ENCODE measurements around the gene BMPR1B.

Gene BMPR1B

GRCh38 chr4:94934864-94935263 lies 177.1 kb downstream of the BMPR1B start:
- Histone ChIP-seq H3K4me1 (ENCODE audit: control insufficient read depth, low read depth, low read length) (peaks cover 10% of the 10 kb centered on the region), H3K27me3 (ENCODE audit: control insufficient read depth, insufficient read depth, low read length) (no peaks in the 10 kb centered on the region), H3K27ac (ENCODE audit: low read length) (no peak overlapping the region), H3K9ac (ENCODE audit: low read length) (no peak overlapping the region), H3K4me3 (ENCODE audit: low read length) (no peak overlapping the region), H3K36me3 (ENCODE audit: control insufficient read depth, low read depth, low read length) (no peaks in the 10 kb centered on the region), H3K9me3 (ENCODE audit: control insufficient read depth, low read depth, low read length) (no peaks in the 10 kb centered on the region)

GRCh38 chr4:94936854-94937253 lies 179.1 kb downstream of the BMPR1B start:
- Histone ChIP-seq H3K9me3 (ENCODE audit: control insufficient read depth, low read depth, low read length) (no peaks in the 10 kb centered on the region), H3K4me1 (ENCODE audit: control insufficient read depth, low read depth, low read length) (peaks cover 12% of the 10 kb centered on the region), H3K27me3 (ENCODE audit: control insufficient read depth, insufficient read depth, low read length) (no peaks in the 10 kb centered on the region), H3K4me3 (ENCODE audit: low read length) (no peak overlapping the region), H3K9ac (ENCODE audit: low read length) (no peak overlapping the region), H3K36me3 (ENCODE audit: control insufficient read depth, low read depth, low read length) (no peaks in the 10 kb centered on the region), H3K27ac (ENCODE audit: low read length) (no peak overlapping the region)

GRCh38 chr4:94939791-94940519 lies 182.2 kb downstream of the BMPR1B start:
- Histone ChIP-seq H3K4me1 (ENCODE audit: control insufficient read depth, low read depth, low read length) (peaks cover 12% of the 10 kb centered on the region), H3K9ac (ENCODE audit: low read length) (no peak overlapping the region), H3K4me3 (ENCODE audit: low read length) (no peak overlapping the region), H3K9me3 (ENCODE audit: control insufficient read depth, low read depth, low read length) (no peaks in the 10 kb centered on the region), H3K27me3 (ENCODE audit: control insufficient read depth, insufficient read depth, low read length) (no peaks in the 10 kb centered on the region), H3K36me3 (ENCODE audit: control insufficient read depth, low read depth, low read length) (no peaks in the 10 kb centered on the region), H3K27ac (ENCODE audit: low read length) (no peak overlapping the region)

GRCh38 chr4:94940520-94940908 lies 182.8 kb downstream of the BMPR1B start:
- H3K27ac ChIP-seq (ENCODE audit: low read length), result no peak overlapping the region
- no peaks in the 10 kb centered on the region for H3K27me3 ChIP-seq (ENCODE audit: control insufficient read depth, insufficient read depth, low read length)
- H3K9ac ChIP-seq (ENCODE audit: low read length), result no peak overlapping the region
- H3K36me3 ChIP-seq (ENCODE audit: control insufficient read depth, low read depth, low read length), result no peaks in the 10 kb centered on the region
- no peak overlapping the region for H3K4me3 ChIP-seq (ENCODE audit: low read length)
- peaks cover 12% of the 10 kb centered on the region for H3K4me1 ChIP-seq (ENCODE audit: control insufficient read depth, low read depth, low read length)
- H3K9me3 ChIP-seq (ENCODE audit: control insufficient read depth, low read depth, low read length), result no peaks in the 10 kb centered on the region

- Histone ChIP-seq H3K27ac (ENCODE audit: low read length) (no peak overlapping the region), H3K9ac (ENCODE audit: low read length) (no peak overlapping the region), H3K27me3 (ENCODE audit: control insufficient read depth, insufficient read depth, low read length) (no peaks in the 10 kb centered on the region), H3K4me3 (ENCODE audit: low read length) (no peak overlapping the region), H3K9me3 (ENCODE audit: control insufficient read depth, low read depth, low read length) (no peaks in the 10 kb centered on the region), H3K36me3 (ENCODE audit: control insufficient read depth, low read depth, low read length) (no peaks in the 10 kb centered on the region), H3K4me1 (ENCODE audit: control insufficient read depth, low read depth, low read length) (peaks cover 12% of the 10 kb centered on the region)
Observed at GRCh38 chr4:94941706-94942105, 184.0 kb downstream of the BMPR1B start.

- Histone ChIP-seq H3K4me1 (ENCODE audit: control insufficient read depth, low read depth, low read length) (peaks cover 8% of the 10 kb centered on the region), H3K4me3 (ENCODE audit: low read length) (no peak overlapping the region), H3K9ac (ENCODE audit: low read length) (no peak overlapping the region), H3K27me3 (ENCODE audit: control insufficient read depth, insufficient read depth, low read length) (no peaks in the 10 kb centered on the region), H3K27ac (ENCODE audit: low read length) (no peak overlapping the region), H3K9me3 (ENCODE audit: control insufficient read depth, low read depth, low read length) (no peaks in the 10 kb centered on the region), H3K36me3 (ENCODE audit: control insufficient read depth, low read depth, low read length) (no peaks in the 10 kb centered on the region)
Observed at GRCh38 chr4:94944726-94945125, 187.0 kb downstream of the BMPR1B start.

GRCh38 chr4:94947681-94948108 lies 189.9 kb downstream of the BMPR1B start:
- Histone ChIP-seq H3K27ac (ENCODE audit: low read length) (no peak overlapping the region), H3K27me3 (ENCODE audit: control insufficient read depth, insufficient read depth, low read length) (no peaks in the 10 kb centered on the region), H3K36me3 (ENCODE audit: control insufficient read depth, low read depth, low read length) (no peaks in the 10 kb centered on the region), H3K4me1 (ENCODE audit: control insufficient read depth, low read depth, low read length) (no peaks in the 10 kb centered on the region), H3K4me3 (ENCODE audit: low read length) (no peak overlapping the region), H3K9me3 (ENCODE audit: control insufficient read depth, low read depth, low read length) (no peaks in the 10 kb centered on the region), H3K9ac (ENCODE audit: low read length) (no peak overlapping the region)

GRCh38 chr4:94954251-94954650 lies 196.5 kb downstream of the BMPR1B start:
- Histone ChIP-seq H3K27me3 (ENCODE audit: control insufficient read depth, insufficient read depth, low read length) (no peaks in the 10 kb centered on the region), H3K9me3 (ENCODE audit: control insufficient read depth, low read depth, low read length) (no peaks in the 10 kb centered on the region), H3K36me3 (ENCODE audit: control insufficient read depth, low read depth, low read length) (no peaks in the 10 kb centered on the region), H3K9ac (ENCODE audit: low read length) (no peak overlapping the region), H3K4me1 (ENCODE audit: control insufficient read depth, low read depth, low read length) (peaks cover 4% of the 10 kb centered on the region), H3K27ac (ENCODE audit: low read length) (no peak overlapping the region), H3K4me3 (ENCODE audit: low read length) (no peak overlapping the region)

GRCh38 chr4:94957030-94957429 lies 199.3 kb downstream of the BMPR1B start:
- Histone ChIP-seq H3K9me3 (ENCODE audit: control insufficient read depth, low read depth, low read length) (no peaks in the 10 kb centered on the region), H3K36me3 (ENCODE audit: control insufficient read depth, low read depth, low read length) (no peaks in the 10 kb centered on the region), H3K4me1 (ENCODE audit: control insufficient read depth, low read depth, low read length) (peaks cover 4% of the 10 kb centered on the region), H3K27me3 (ENCODE audit: control insufficient read depth, insufficient read depth, low read length) (no peaks in the 10 kb centered on the region), H3K4me3 (ENCODE audit: low read length) (no peak overlapping the region), H3K9ac (ENCODE audit: low read length) (no peak overlapping the region), H3K27ac (ENCODE audit: low read length) (no peak overlapping the region)

GRCh38 chr4:94959307-94959706 lies 201.6 kb downstream of the BMPR1B start:
- peaks cover 4% of the 10 kb centered on the region for H3K4me1 ChIP-seq (ENCODE audit: control insufficient read depth, low read depth, low read length)
- H3K36me3 ChIP-seq (ENCODE audit: control insufficient read depth, low read depth, low read length), result no peaks in the 10 kb centered on the region
- no peaks in the 10 kb centered on the region for H3K27me3 ChIP-seq (ENCODE audit: control insufficient read depth, insufficient read depth, low read length)
- H3K27ac ChIP-seq (ENCODE audit: low read length), result no peak overlapping the region
- no peaks in the 10 kb centered on the region for H3K9me3 ChIP-seq (ENCODE audit: control insufficient read depth, low read depth, low read length)
- no peak overlapping the region for H3K4me3 ChIP-seq (ENCODE audit: low read length)
- no peak overlapping the region for H3K9ac ChIP-seq (ENCODE audit: low read length)

GRCh38 chr4:94960708-94961107 lies 203.0 kb downstream of the BMPR1B start:
- Histone ChIP-seq H3K9me3 (ENCODE audit: control insufficient read depth, low read depth, low read length) (no peaks in the 10 kb centered on the region), H3K4me1 (ENCODE audit: control insufficient read depth, low read depth, low read length) (peaks cover 4% of the 10 kb centered on the region), H3K4me3 (ENCODE audit: low read length) (no peak overlapping the region), H3K36me3 (ENCODE audit: control insufficient read depth, low read depth, low read length) (no peaks in the 10 kb centered on the region), H3K27me3 (ENCODE audit: control insufficient read depth, insufficient read depth, low read length) (no peaks in the 10 kb centered on the region), H3K9ac (ENCODE audit: low read length) (no peak overlapping the region), H3K27ac (ENCODE audit: low read length) (no peak overlapping the region)

- Histone ChIP-seq H3K27me3 (ENCODE audit: control insufficient read depth, insufficient read depth, low read length) (no peaks in the 10 kb centered on the region), H3K4me1 (ENCODE audit: control insufficient read depth, low read depth, low read length) (peaks cover 4% of the 10 kb centered on the region), H3K9ac (ENCODE audit: low read length) (no peak overlapping the region), H3K4me3 (ENCODE audit: low read length) (no peak overlapping the region), H3K9me3 (ENCODE audit: control insufficient read depth, low read depth, low read length) (no peaks in the 10 kb centered on the region), H3K36me3 (ENCODE audit: control insufficient read depth, low read depth, low read length) (no peaks in the 10 kb centered on the region), H3K27ac (ENCODE audit: low read length) (no peak overlapping the region)
Observed at GRCh38 chr4:94961420-94961819, 203.7 kb downstream of the BMPR1B start.

Data from iPS-18a (cell line).